PC-9 (cell line): ENCODE data around the gene RFPL3. TPM values are rescaled to one million over a fixed set of nuclear protein-coding genes. Genes with fewer than 3 reads are reported as not detected.

Source experiments
- BruUV-seq: library from RNA; stranded (reverse); fragments of 400-500 nt; replicated peaks from 2 replicates; lab custom pipeline; 2021; lab: Mats Ljungman, UMichigan
- CTCF ChIA-PET: fragments of 300-600 bp; sonication (Branson Sonifier 250); formaldehyde crosslinking; loops from one replicate; lab custom pipeline; 2022; ENCODE audit warnings: antibody characterized with exemption; lab: Charles Lee
- POLR2A ChIA-PET: fragments of 300-600 bp; sonication (Branson Sonifier 250); formaldehyde crosslinking; loops from one replicate; lab custom pipeline; 2022; ENCODE audit warnings: antibody characterized with exemption; ENCODE audit not compliant: unreplicated experiment; lab: Charles Lee
- DNase-seq, 2 experiments: peaks; one replicate each; pipeline versions ENCODE4 v3.0.0 to v3.0.0-alpha.2; 2015 to 2022; ENCODE audit warnings: mixed read lengths in 1 of 2
- H2AFZ ChIP-seq: fragments of 200-600 bp; sonication (generic); 2 replicates; pipeline ENCODE4 v1.8.1; 2017; ENCODE audit warnings: antibody characterized with exemption
- H3F3A ChIP-seq: fragments of 200-600 bp; sonication (generic); 2 replicates; pipeline ENCODE4 v1.8.1; 2017; ENCODE audit warnings: antibody characterized with exemption, mild to moderate bottlenecking, low read depth; ENCODE audit not compliant: insufficient read depth
- H3K27ac ChIP-seq: fragments of 200-600 bp; sonication (generic); 2 replicates; pipeline ENCODE4 v1.6.1; 2016; ENCODE audit warnings: mixed run types
- H3K27me3 ChIP-seq: fragments of 200-600 bp; sonication (generic); 2 replicates; pipeline ENCODE4 v1.6.1; 2016; ENCODE audit warnings: low read depth, mixed run types; ENCODE audit not compliant: insufficient read depth
- H3K36me3 ChIP-seq: fragments of 200-600 bp; sonication (generic); 2 replicates; pipeline ENCODE4 v1.6.1; 2016; ENCODE audit warnings: low read depth, mixed run types
- H3K4me1 ChIP-seq: fragments of 200-600 bp; sonication (generic); replicated peaks from 2 replicates; pipeline ENCODE4 v1.6.1; 2016; ENCODE audit warnings: mixed run types; ENCODE audit not compliant: insufficient read depth
- H3K4me2 ChIP-seq: fragments of 200-600 bp; sonication (generic); 2 replicates; pipeline ENCODE4 v1.6.1; 2017; ENCODE audit warnings: mixed run types
- H3K4me3 ChIP-seq: fragments of 200-600 bp; sonication (generic); 2 replicates; pipeline ENCODE4 v1.6.1; 2016; ENCODE audit warnings: mixed run types
- H3K79me2 ChIP-seq: fragments of 200-600 bp; sonication (generic); 2 replicates; pipeline ENCODE4 v1.6.1; 2017; ENCODE audit warnings: low read depth, mixed run types
- H3K9me2 ChIP-seq: fragments of 200-600 bp; sonication (generic); 2 replicates; pipeline ENCODE4 v1.8.1; 2017; ENCODE audit warnings: mild to moderate bottlenecking; ENCODE audit not compliant: insufficient read depth
- H3K9me3 ChIP-seq: fragments of 200-600 bp; sonication (generic); 2 replicates; pipeline ENCODE4 v1.8.1; 2016; ENCODE audit warnings: low read depth; ENCODE audit not compliant: insufficient read depth
- H4K20me1 ChIP-seq: fragments of 200-600 bp; sonication (generic); 2 replicates; pipeline ENCODE4 v1.8.1; 2017; ENCODE audit not compliant: insufficient read depth
- CTCF ChIP-seq: fragments of 200-600 bp; sonication (generic); conservative IDR thresholded peaks from 2 replicates; pipeline ENCODE4 v1.6.1; 2017; ENCODE audit warnings: mixed run types, antibody characterized with exemption, mild to moderate bottlenecking, moderate library complexity
- EZH2 ChIP-seq: fragments of 200-600 bp; sonication (generic); IDR thresholded peaks from 2 replicates; pipeline ENCODE4 v1.8.0; 2017; ENCODE audit warnings: antibody characterized with exemption, low read depth
- intact Hi-C: fragments of 100-400 bp; cut with micrococcal nuclease; formaldehyde crosslinking; loops from one replicate; pipeline ENCODE4 v1.10.0; 2022; ENCODE audit not compliant: unreplicated experiment
- total RNA-seq: library from RNA; stranded (reverse); gene quantifications from 2 replicates; pipeline ENCODE4 v1.2.3, GENCODE V29; 2021

Gene RFPL3
- total RNA-seq, 1 experiment from 2014 or later, result not detected

GRCh38 chr22:32396255-32396654 is 38.6 kb downstream of the RFPL3 start:
- Histone ChIP-seq H3K4me2 (no peak overlapping the region), H4K20me1 (no peaks in the 10 kb centered on the region), H3K4me1 (no peaks in the 10 kb centered on the region), H3K36me3 (peaks cover 58% of the 10 kb centered on the region), H3K9me3 (no peaks in the 10 kb centered on the region), H3K27ac (no peak overlapping the region), H3F3A (no peaks in the 10 kb centered on the region), H3K9me2 (no peaks in the 10 kb centered on the region), H3K27me3 (no peaks in the 10 kb centered on the region), H3K4me3 (no peak overlapping the region), H2AFZ (no peak overlapping the region), H3K79me2 (no peaks in the 10 kb centered on the region)
- ChIA-PET POLR2A (no interaction called here), CTCF (no interaction called here)
- BruUV-seq, result no TSS peak
- DNase-seq, result no peak
- TF ChIP-seq EZH2 (no peak), CTCF (no peak)
- intact Hi-C loops, result no loop called here

GRCh38 chr22:32396746-32397145 is 39.1 kb downstream of the RFPL3 start:
- Histone ChIP-seq H3K36me3 (peaks cover 59% of the 10 kb centered on the region), H4K20me1 (no peaks in the 10 kb centered on the region), H3K9me3 (no peaks in the 10 kb centered on the region), H3K27ac (no peak overlapping the region), H3K4me3 (no peak overlapping the region), H3K4me1 (no peaks in the 10 kb centered on the region), H3K79me2 (no peaks in the 10 kb centered on the region), H3K9me2 (no peaks in the 10 kb centered on the region), H3K27me3 (no peaks in the 10 kb centered on the region), H3K4me2 (no peak overlapping the region), H3F3A (no peaks in the 10 kb centered on the region), H2AFZ (no peak overlapping the region)
- TF ChIP-seq CTCF, result no peak
- no peak for TF ChIP-seq EZH2
- intact Hi-C loops, result no loop called here
- DNase-seq, result no peak
- CTCF ChIA-PET, result no interaction called here
- POLR2A ChIA-PET, result no interaction called here
- no TSS peak for BruUV-seq

- Histone ChIP-seq H3K9me2 (no peaks in the 10 kb centered on the region), H3K4me3 (no peak overlapping the region), H3K4me2 (no peak overlapping the region), H2AFZ (no peak overlapping the region), H3K36me3 (peaks cover 47% of the 10 kb centered on the region), H3F3A (no peaks in the 10 kb centered on the region), H3K9me3 (no peaks in the 10 kb centered on the region), H3K79me2 (no peaks in the 10 kb centered on the region), H3K27ac (no peak overlapping the region), H3K4me1 (no peaks in the 10 kb centered on the region), H4K20me1 (no peaks in the 10 kb centered on the region), H3K27me3 (no peaks in the 10 kb centered on the region)
- CTCF ChIA-PET, result no interaction called here
- intact Hi-C loops, result no loop called here
- no TSS peak for BruUV-seq
- DNase-seq, result no peak
- TF ChIP-seq CTCF (no peak), EZH2 (no peak)
- POLR2A ChIA-PET, result interaction anchor here (0.7 kb wide), 1 partner anchor 12 kb away, joined by 5 read pairs; no protein-coding TSS in a partner anchor
These were observed 43.8 kb downstream of the RFPL3 start for GRCh38 chr22:32401486-32401885.
